CD4-positive, alpha-beta T cell treated with Interferon alpha-2 for 1 hour (primary cell): ENCODE results near the gene REG1B.

Experiments
- DNase-seq, 2 donors: peaks; one replicate each; pipeline ENCODE4 v3.0.0-alpha.2; 2020 to 2022

The REG1B gene

GRCh38 chr2:79087785-79088364 is at the start of gene REG1B:
Gene REG1B, minus strand, starts transcription at chr2:79087993. Its CDS starts 381 bp downstream, at chr2:79087612.
- DNase-seq = no peak

GRCh38 chr2:79131687-79132086 is 43.9 kb upstream of the REG1B start:
- DNase-seq = no peak

GRCh38 chr2:79129804-79130203 is 42.0 kb upstream of the REG1B start:
- DNase-seq = no peak

GRCh38 chr2:79129260-79129659 is 41.5 kb upstream of the REG1B start:
- no peak for DNase-seq

- DNase-seq = no peak
Measured at GRCh38 chr2:79128406-79128805, 40.6 kb upstream of the REG1B start.

GRCh38 chr2:79125721-79125985 is 37.9 kb upstream of the REG1B start:
- no peak for DNase-seq

- no peak for DNase-seq
Measured at GRCh38 chr2:79124907-79125720, 37.3 kb upstream of the REG1B start.

GRCh38 chr2:79122676-79123075 is 34.9 kb upstream of the REG1B start:
- DNase-seq = no peak

GRCh38 chr2:79120194-79120713 is 32.5 kb upstream of the REG1B start, which contains the start of gene REG1A:
Gene REG1A, plus strand, starts transcription at chr2:79120488. Its CDS starts 374 bp downstream, at chr2:79120862.
- DNase-seq = no peak

GRCh38 chr2:79116997-79117928 is 29.5 kb upstream of the REG1B start:
- no peak for DNase-seq

GRCh38 chr2:79114797-79115494 is 27.2 kb upstream of the REG1B start:
- no peak for DNase-seq

GRCh38 chr2:79112269-79112668 is 24.5 kb upstream of the REG1B start:
- no peak for DNase-seq

GRCh38 chr2:79105259-79105658 is 17.5 kb upstream of the REG1B start:
- no peak for DNase-seq

- no peak for DNase-seq
Measured at GRCh38 chr2:79103214-79103613, 15.4 kb upstream of the REG1B start.

GRCh38 chr2:79101024-79101423 is 13.2 kb upstream of the REG1B start:
- no peak for DNase-seq

- DNase-seq = no peak
Measured at GRCh38 chr2:79100285-79100684, 12.5 kb upstream of the REG1B start.

GRCh38 chr2:79099140-79099686 is 11.4 kb upstream of the REG1B start:
- peak in 1 of 2 donors; percentile 27 for DNase-seq

GRCh38 chr2:79097843-79098242 is 10.1 kb upstream of the REG1B start:
- DNase-seq = no peak

GRCh38 chr2:79090693-79091092 is 2.9 kb upstream of the REG1B start:
- DNase-seq = no peak

GRCh38 chr2:79086255-79086654 is 1.5 kb downstream of the REG1B start:
- DNase-seq = no peak

- no peak for DNase-seq
Measured at GRCh38 chr2:79085382-79085781, 2.4 kb downstream of the REG1B start.

- no peak for DNase-seq
Measured at GRCh38 chr2:79084495-79085135, 3.2 kb downstream of the REG1B start.
